IPS DF 4.7 (cell line): ENCODE results near the gene NCAPH2.

Source experiments
- DNase-seq: peaks from one replicate; pipeline ENCODE4 v3.0.0-alpha.2; 2013; ENCODE audit warnings: low spot score; ENCODE audit errors: extremely low read depth

Gene NCAPH2

GRCh38 chr22:50569896-50570535 is 62.0 kb downstream of the NCAPH2 start:
- no peak for DNase-seq

DNA sequence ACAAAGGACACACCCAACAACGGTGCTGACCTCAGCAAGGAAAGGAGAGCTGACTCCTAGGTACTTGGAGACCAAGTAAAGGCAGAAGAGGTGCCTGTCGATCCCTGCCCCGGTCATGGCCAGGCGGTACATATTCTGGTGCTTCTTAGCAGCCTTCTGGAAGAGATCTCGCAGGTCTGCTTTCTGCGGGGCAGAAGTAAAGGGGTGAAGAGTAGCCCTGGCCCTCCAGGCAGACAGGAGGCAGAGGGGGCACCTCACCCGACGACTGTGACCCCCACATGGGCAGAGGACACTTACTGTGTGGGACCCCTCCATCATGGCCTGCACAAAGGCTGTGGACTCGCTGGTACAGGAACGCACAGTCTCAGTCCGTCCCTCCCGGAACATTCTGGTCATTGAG is 62.8 kb downstream of the NCAPH2 start:
- DNase-seq: no peak

DNA sequence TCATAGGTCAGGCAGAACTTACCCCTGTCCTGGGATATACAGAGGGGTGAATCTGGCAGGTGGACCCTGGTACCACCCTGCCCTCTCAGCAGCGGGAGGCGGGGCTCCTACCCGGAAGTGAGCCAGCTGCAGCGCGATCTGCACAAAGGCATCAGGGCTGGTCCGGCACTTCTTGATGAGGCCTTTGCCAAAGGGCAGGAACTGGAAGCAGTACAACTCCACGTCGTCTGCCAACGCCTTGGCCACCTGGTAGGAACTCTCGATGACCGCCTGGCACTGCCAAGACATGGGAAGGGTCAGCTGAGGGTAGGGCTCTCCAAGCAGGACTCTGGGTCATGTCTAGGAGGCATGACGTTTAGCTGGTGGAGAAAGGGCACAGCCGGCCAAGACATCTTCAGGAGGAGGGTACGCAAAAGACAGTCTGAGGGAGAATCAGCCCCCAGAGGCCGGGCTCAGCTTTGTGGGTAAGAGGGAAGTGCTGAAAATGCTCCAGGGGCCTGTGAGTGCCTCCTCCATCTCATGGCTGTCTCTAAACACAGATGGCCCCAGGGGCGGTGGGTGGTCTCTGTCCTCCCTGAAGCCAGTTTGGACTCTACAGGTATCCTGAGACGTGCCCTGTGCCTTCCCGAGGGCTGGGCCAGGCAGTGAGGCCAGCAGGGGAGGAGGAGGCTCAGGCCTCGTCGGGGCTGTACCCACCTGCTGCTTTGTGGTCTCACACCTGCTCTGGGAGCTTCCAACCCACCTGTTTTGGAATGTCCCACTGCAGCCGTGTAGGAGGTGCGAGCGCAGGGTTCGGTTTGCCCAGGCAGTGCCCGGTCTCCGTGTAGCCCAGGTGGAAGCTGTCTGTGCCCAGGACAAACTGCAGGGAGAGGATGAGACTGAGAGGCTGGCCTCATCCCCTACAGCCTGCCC is 63.5 kb downstream of the NCAPH2 start:
- DNase-seq: no peak

DNA sequence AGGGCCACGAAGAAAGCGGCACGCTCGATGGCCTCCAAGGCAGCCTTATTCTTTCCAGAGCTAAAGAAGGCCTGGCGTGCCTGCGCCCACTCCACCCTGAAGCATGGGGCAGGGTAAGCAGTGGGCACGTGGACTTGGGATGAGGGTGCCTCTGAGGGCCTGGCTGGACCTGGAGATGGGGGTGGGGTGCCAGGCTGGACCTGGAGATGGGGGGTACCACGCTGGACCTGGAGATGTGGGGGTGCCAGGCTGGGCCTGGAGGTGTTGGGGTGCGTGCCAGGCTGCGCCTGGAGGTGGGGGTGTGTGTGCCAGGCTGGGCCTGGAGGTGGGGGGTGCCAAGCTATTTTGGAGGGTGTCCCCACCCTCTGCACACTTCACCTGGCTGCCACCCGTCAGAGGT is 64.9 kb downstream of the NCAPH2 start:
- no peak for DNase-seq

GRCh38 chr22:50573491-50574382 is 65.7 kb downstream of the NCAPH2 start:
- no peak for DNase-seq

GRCh38 chr22:50574383-50574755 is 66.3 kb downstream of the NCAPH2 start:
- DNase-seq: no peak
